CD4-positive, alpha-beta T cell treated with Interleukin-15 for 1 hour (primary cell): ENCODE measurements around the gene TM9SF2.

ENCODE experiments used
- DNase-seq: peaks from one replicate; pipeline ENCODE4 v3.0.0-alpha.2; 2020

Gene TM9SF2

GRCh38 chr13:99496184-99497142, 4.8 kb upstream of the TM9SF2 start:
- peak; percentile 79 for DNase-seq

GRCh38 chr13:99498171-99499161, 2.8 kb upstream of the TM9SF2 start:
- peak; percentile 99 for DNase-seq

GRCh38 chr13:99500839-99501183, 461 bp upstream of the TM9SF2 start:
- DNase-seq, result no peak

GRCh38 chr13:99501848-99502301, 603 bp downstream of the TM9SF2 start:
- DNase-seq, result no peak

- no peak for DNase-seq
Observed at GRCh38 chr13:99505814-99506269, 4.6 kb downstream of the TM9SF2 start.

GRCh38 chr13:99506634-99507033, 5.4 kb downstream of the TM9SF2 start:
- DNase-seq, result peak; percentile 33

GRCh38 chr13:99507054-99507453, 5.8 kb downstream of the TM9SF2 start:
- no peak for DNase-seq

GRCh38 chr13:99507551-99507950, 6.3 kb downstream of the TM9SF2 start:
- no peak for DNase-seq

GRCh38 chr13:99507986-99508385, 6.7 kb downstream of the TM9SF2 start:
- no peak for DNase-seq

- DNase-seq, result no peak
Observed at GRCh38 chr13:99509479-99509878, 8.2 kb downstream of the TM9SF2 start.

- no peak for DNase-seq
Observed at GRCh38 chr13:99514801-99515200, 13.5 kb downstream of the TM9SF2 start.

- DNase-seq, result no peak
Observed at GRCh38 chr13:99516153-99516929, 15.1 kb downstream of the TM9SF2 start.

- no peak for DNase-seq
Observed at GRCh38 chr13:99517577-99517976, 16.3 kb downstream of the TM9SF2 start.

GRCh38 chr13:99517984-99518383, 16.7 kb downstream of the TM9SF2 start:
- no peak for DNase-seq

GRCh38 chr13:99522298-99522697, 21.0 kb downstream of the TM9SF2 start:
- no peak for DNase-seq

- DNase-seq, result no peak
Observed at GRCh38 chr13:99523838-99524237, 22.6 kb downstream of the TM9SF2 start.

- no peak for DNase-seq
Observed at GRCh38 chr13:99525967-99526366, 24.7 kb downstream of the TM9SF2 start.

GRCh38 chr13:99526549-99526948, 25.3 kb downstream of the TM9SF2 start:
- no peak for DNase-seq

- DNase-seq, result no peak
Observed at GRCh38 chr13:99527301-99527700, 26.0 kb downstream of the TM9SF2 start.

GRCh38 chr13:99528547-99528946, 27.3 kb downstream of the TM9SF2 start:
- peak; percentile 43 for DNase-seq

- no peak for DNase-seq
Observed at GRCh38 chr13:99536023-99536422, 34.8 kb downstream of the TM9SF2 start.

- no peak for DNase-seq
Observed at GRCh38 chr13:99540530-99540929, 39.3 kb downstream of the TM9SF2 start.
